HG02678 (cell line): ENCODE measurements around the gene ADORA1.

ENCODE experiments used
- ATAC-seq: cut with Tn5 transposase; IDR thresholded peaks from one replicate; pipeline ENCODE4 v1.9.1; 2021; ENCODE audit warnings: mild to moderate bottlenecking, moderate library complexity; ENCODE audit not compliant: unreplicated experiment

The ADORA1 gene

GRCh38 chr1:203182387-203182953 lies 54.9 kb downstream of the ADORA1 start:
- no peak for ATAC-seq

- no peak for ATAC-seq
Observed at GRCh38 chr1:203183828-203184227, 56.3 kb downstream of the ADORA1 start.

- ATAC-seq, result no peak
Observed at GRCh38 chr1:203184467-203184866, 56.9 kb downstream of the ADORA1 start.

- no peak for ATAC-seq
Observed at GRCh38 chr1:203185061-203185461, 57.5 kb downstream of the ADORA1 start.

- ATAC-seq, result no peak
Observed at GRCh38 chr1:203185585-203185984, 58.1 kb downstream of the ADORA1 start.

- no peak for ATAC-seq
Observed at GRCh38 chr1:203186091-203186445, 58.5 kb downstream of the ADORA1 start.

- ATAC-seq, result no peak
Observed at GRCh38 chr1:203186446-203187303, 59.1 kb downstream of the ADORA1 start, which contains the start of gene CHI3L1. TSS of gene CHI3L1 (minus strand) at chr1:203186704. CDS start at chr1:203186623, 81 bp downstream.

GRCh38 chr1:203187304-203187685 lies 59.8 kb downstream of the ADORA1 start:
- ATAC-seq, result no peak

GRCh38 chr1:203187689-203188264 lies 60.3 kb downstream of the ADORA1 start:
- ATAC-seq, result no peak

GRCh38 chr1:203188686-203189232 lies 61.2 kb downstream of the ADORA1 start:
- no peak for ATAC-seq

- ATAC-seq, result no peak
Observed at GRCh38 chr1:203189951-203190352, 62.4 kb downstream of the ADORA1 start.

- no peak for ATAC-seq
Observed at GRCh38 chr1:203190949-203191348, 63.4 kb downstream of the ADORA1 start.

- no peak for ATAC-seq
Observed at GRCh38 chr1:203196371-203196770, 68.8 kb downstream of the ADORA1 start.

- ATAC-seq, result no peak
Observed at GRCh38 chr1:203197625-203198024, 70.1 kb downstream of the ADORA1 start.

- ATAC-seq, result no peak
Observed at GRCh38 chr1:203199002-203199401, 71.5 kb downstream of the ADORA1 start.

GRCh38 chr1:203199481-203199815 lies 71.9 kb downstream of the ADORA1 start:
- no peak for ATAC-seq

GRCh38 chr1:203199816-203200571 lies 72.5 kb downstream of the ADORA1 start:
- no peak for ATAC-seq

GRCh38 chr1:203200916-203201315 lies 73.4 kb downstream of the ADORA1 start:
- ATAC-seq, result no peak

- no peak for ATAC-seq
Observed at GRCh38 chr1:203201516-203202205, 74.1 kb downstream of the ADORA1 start.

- ATAC-seq, result no peak
Observed at GRCh38 chr1:203202431-203203245, 75.1 kb downstream of the ADORA1 start.
